ENCODE data around the gene TYW3.
"Not testable (repeated sequence)": the region's sequence is repeated elsewhere in the genome, so short reads cannot be mapped to it uniquely, and the experiment has no call there.

DNA sequence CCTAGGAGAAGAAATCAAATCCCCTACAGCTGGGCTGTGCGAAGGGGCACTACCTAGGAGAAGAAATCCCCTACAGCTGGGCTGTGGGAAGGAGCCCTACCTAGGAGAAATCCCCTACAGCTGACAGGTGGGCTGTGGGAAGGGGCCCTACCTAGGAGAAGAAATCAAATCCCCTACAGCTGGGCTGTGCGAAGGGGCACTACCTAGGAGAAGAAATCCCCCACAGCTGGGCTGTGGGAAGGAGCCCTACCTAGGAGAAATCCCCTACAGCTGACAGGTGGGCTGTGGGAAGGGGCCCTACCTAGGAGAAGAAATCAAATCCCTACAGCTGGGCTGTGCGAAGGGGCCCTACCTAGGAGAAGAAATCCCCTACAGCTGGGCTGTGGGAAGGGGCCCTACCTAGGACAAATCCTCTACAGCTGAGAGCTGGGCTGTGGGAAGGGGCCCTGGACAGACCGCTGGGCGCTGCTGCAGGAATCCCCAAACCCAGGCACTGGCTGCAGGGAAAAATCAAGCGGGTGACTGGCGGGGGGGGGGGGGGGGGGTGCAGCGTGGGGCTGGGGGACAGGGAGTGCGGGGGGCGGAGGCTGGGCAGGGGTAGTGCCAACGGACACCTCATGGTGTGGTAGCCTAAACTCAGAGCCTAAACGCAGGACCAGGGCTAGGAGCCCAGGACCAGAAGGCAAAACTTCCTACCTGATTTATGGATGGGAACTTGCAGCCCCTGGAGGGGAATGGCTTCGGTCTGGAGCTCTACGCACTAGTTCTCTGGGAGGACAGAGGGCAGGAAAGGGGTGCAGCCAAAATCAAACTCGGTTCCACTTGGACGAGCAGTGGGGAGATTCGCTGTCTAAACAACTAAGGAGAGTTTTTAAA lies 643 bp upstream of the TYW3 start:
- not testable (repeated sequence) for TF ChIP-seq EP300 (IDR thresholded peaks at IDR 0.05; ENCODE audit: low read depth); POLR2AphosphoS5 (IDR thresholded peaks at IDR 0.05)
- TF ChIP-seq, protein P1, sequence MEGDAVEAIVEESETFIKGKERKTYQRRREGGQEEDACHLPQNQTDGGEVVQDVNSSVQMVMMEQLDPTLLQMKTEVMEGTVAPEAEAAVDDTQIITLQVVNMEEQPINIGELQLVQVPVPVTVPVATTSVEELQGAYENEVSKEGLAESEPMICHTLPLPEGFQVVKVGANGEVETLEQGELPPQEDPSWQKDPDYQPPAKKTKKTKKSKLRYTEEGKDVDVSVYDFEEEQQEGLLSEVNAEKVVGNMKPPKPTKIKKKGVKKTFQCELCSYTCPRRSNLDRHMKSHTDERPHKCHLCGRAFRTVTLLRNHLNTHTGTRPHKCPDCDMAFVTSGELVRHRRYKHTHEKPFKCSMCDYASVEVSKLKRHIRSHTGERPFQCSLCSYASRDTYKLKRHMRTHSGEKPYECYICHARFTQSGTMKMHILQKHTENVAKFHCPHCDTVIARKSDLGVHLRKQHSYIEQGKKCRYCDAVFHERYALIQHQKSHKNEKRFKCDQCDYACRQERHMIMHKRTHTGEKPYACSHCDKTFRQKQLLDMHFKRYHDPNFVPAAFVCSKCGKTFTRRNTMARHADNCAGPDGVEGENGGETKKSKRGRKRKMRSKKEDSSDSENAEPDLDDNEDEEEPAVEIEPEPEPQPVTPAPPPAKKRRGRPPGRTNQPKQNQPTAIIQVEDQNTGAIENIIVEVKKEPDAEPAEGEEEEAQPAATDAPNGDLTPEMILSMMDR (IDR thresholded peaks at IDR 0.05) = not testable (repeated sequence)
